ENCODE results near the gene MYO1D.
A peak's percentile ranks its signal among the peaks of the same experiment; 100 is the strongest.

The MYO1D gene

DNA sequence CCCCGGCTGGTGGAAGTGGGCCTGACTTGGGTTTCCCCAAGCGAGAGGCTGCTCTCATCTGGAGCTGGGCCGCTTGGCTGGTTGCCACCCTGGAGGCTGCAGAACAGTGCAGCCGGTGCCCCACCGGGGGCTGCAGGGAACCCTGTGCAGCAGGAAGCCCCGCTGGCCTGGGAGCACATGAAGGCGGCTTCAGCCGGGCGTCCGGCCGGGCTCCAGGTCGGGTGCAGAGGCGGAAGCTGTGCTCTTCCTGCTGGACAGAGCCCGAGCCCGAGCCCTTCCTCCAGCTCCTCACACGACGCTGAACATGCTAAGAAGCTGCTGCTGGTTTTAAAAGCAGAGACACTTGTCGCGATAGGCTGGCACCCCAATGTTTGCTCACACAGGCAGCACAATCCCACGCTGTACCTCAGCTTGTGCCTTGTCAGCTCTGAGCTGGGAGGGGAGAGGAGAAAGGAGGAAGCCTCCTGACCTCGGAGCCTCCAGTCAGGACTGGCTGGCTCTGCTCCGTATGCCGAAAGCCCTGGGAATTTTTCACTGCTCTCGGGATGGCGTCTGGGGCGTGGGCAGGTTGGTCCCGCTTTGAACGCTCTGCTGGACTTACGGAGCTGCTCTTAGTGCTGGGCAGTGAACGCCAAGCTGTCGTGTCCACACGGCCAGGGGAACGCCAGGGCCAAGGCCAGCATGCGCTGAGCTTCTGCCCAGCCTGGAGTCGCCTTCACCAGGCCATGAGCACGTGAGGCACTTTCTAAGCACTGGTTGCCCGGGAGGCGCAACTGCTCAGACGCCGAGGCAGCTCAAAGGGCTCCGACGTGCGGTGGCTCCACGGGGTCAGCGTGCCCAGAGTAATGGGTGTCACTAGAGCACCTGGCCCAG, 381.3 kb downstream of the MYO1D start:
- no peak for DNase-seq

DNA sequence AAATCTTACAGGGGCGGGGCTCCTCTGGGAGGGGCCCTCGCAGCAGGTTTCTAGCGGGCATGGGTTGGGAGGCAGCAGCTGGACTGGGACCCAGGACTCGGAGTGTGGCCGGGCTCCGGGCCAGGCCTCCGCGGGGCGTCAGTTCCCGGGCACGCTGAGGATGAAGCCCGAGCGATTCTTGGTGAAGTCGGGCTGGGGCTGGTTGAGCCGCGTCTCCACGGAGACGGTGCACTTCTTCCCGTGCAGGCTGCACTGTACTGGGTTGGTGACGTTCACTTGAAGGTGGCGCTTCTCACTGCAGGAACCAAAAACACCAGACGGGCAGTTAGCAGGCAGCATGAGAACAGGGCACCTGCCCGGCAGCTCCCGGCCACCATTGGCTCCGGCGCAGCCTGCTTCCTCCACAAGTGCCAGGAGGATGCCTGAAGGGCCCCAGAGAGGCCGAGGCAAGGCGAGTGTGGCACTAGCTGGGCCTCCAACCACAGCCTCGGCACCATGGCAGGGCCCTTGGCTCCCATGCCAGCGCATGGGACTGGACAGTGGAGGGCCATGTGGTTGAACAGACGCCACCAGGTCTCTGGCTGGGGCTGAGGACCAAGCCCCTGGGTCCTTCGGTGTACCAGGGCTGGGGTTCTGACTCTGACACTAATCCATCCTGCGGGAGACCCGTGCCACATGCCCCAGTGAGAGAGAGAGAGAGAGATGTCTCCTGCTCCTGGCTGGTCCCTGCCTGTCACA, 382.1 kb downstream of the MYO1D start:
- DNase-seq, result no peak

DNA sequence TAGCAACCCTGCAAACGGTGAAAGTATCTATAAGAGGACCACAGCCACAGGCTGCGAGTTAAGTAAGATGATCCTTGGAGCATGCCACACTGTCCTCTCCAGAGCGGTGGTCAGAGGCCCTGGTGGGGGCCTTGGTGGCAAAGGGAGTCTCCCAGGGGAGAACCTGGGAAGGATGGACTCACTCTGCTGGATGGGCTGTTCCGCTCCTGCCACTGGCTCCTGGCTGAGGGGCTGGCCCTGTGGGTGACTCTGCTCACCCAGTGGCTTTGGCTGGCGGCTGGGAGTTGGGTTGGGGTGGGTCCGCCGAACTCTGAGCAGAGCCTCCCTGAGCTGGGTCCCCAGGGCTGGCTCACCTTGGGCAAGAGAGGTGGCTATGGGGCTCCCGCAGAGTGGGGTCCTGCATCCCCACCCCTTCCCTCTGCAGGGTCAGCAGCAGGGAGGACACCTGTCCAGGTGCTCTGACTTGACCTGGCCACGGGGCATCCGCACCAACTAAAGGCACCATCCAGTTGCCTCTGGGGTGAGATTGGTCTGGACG, 382.9 kb downstream of the MYO1D start:
- no peak for DNase-seq

DNA sequence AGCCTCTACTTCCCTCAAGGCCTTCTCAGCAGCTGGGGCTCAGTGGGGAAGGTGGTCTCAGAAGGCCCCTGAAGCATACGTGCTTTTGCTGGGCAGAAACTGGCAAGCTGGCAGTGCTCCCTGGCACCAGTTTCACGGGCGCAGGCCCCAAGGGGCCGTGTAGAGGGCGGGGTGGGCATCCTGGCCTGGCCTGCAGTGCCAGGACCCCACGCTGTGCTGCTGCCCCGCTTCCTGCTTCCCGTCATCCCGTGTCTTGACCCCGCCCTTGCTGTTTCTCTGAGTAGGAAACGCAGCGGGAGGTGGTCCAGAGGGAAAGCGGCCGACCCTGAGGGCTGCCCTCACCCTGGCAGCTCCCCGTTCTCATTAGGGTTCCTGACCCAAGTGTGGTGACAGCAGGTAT, 383.4 kb downstream of the MYO1D start:
- no peak for DNase-seq

DNA sequence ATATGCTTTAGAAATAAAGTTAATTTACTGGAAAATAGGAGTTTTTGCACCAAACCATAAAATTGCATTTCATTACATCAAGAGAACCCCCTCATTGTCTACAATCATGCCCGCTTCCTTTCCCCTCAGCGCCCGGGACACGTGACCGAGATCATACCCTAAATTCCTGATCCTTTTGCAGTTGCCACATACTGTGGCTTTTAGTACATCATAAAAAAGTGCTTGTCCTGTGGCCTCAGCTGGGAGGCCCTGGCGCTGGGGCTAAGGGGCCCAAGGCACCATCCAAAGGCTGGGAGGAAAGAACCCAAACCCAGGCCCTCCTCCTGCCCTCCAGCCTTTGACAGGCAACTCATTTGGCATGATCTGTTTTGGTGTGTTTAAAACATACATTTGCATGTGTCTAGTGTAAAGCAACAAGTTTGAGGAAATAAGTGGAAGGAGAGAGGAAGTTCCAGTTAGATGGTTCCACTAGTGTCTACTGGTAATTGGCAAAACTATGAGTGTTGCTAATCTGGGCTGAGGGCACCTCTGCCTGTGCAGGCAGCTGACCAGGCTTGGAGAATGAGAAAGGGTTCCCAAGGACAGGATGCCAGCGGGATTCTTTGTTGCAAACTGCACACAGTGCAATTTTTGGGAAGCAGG, 384.2 kb downstream of the MYO1D start:
- no peak for DNase-seq

DNA sequence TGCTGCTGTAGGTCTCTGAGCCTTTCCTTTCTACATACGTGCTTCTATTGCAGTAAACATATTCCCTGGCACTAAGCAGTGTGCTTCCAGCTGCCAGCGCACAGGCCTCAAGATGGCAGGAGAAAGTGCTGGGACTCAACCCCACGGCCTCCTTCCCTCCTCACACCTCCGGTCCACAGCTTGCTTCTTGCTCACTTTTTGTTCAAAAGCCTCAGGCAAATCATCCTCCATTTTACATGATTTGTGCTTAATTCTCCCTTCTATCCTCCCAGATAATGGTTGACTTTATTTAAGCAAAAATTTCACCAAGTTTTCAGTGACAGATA, 384.7 kb downstream of the MYO1D start:
- no peak for DNase-seq

DNA sequence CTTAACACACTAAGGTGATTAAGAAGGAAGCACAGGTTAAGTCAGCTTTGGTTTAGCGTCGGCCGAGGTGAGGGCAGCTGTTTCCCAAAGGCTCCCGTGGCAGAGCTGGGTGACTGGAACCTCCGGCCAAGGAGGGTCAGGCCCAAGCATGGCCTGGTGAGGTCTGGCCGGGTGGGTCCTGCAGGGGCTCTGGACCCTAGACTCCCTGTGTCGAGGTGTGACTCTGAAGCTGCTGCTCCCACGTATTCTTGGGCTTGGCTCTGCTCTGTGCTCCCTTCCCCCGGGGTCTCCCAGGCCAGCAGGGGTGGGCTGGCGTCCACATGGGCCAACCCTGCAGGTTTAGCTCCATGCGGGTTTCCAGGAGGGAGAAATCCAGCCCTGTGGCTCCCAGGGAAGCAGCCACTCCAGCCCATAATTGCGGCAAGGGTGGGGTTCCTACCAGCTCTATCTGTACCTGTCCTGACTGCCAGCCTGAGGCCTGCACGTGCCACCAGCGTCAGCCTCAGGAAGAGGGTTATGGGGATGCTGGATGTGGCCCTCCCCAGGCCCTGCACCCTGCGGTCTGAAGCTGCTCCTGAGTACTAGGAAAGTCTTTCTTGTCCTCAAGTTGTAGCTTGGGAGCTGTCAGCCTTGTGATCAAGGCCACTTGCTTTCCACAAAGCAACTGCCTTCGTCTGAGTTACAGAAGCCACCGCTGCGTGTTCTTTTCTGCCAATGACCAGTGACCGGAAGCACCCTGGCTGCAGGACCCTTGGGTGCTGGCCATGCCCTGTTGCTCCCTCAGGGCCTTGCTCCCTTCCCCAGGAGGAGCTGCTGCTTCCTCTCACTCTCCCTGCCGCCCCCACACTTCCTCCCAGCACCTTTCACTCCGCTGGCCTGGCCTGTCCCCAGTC, 385.3 kb downstream of the MYO1D start:
- DNase-seq, result no peak

DNA sequence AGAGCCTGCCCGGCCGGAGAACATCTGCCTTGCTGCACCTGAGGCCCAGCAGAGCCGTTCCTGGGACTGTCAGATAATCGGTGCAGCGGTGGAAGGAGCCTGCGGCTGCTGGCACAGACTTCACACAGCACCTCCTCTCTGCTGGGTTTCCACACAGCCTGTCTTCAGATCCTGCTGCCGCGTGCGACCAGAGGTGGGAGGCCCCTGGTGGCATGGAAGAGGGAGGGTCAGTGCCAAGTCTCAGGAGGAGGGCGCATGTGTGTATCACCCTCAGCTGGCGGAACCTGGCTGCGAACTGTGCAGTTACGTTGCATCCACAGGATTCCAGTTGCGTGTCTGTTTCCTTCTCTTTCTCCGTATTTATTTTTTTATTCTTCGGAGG, 386.8 kb downstream of the MYO1D start:
- DNase-seq, result no peak

DNA sequence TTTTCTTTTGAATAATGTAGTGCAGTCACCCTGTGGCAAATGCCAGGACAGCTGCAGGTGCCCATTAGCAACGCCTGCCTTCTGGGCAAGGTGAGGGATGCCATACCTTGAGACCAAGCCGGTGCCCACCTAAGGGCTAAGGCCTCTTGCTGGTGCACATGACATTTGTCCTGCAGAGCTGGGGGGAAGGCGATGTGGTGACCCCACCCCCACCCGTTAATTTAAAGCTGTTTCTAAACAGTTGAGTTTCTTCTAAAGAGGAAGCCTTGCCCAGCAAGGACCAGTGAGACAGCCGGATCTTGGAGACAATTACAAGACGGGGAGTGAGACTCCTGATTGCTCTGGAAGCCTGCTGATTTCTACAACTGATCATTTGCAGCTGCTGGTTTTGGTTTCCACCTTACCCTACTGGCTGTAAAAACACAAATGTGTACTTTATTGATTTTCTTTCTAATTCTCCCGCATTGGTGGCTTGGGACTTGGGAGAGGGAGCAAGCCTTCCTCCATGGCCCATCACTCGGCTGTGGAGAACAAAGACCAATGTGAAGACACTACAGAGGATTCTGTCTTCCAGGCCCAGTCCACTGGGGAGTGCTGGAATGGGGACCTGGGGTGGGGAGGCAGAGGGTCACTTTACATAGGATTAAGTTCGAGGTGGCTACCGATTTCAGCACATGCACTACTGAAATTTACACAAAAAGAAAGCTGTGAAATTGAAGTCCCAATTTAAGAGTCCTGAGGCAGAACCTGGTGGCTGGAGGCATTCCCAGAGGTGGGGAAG, 387.4 kb downstream of the MYO1D start:
- no peak for DNase-seq

DNA sequence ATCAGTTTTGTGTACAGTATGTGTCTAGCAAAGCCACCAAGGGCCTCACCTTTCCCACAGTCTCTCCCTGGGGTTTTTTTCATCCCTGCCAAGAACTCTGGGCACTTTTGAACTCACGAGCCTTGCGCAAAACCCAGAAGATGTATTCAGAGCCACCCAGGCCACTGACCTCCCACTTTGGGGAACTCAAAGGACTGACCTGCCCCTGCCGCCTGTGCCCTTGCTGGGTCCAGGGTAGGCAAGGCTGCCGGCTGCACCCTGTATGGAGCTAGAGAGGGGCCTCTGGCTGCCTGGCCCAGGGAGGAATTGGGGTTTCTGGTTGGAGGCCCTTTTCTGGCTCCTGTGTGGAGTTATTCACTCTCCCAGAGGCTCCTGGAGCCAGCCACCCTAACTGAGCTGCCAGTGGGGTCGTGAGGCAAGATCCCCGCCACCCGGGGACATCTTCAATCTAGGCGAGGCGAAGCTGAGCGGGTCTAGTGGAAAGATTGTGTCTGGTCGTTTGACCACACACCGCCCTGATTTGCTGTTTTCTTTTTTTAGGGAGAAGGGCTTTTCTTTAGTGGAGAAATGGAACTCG, 388.2 kb downstream of the MYO1D start:
- no peak for DNase-seq

DNA sequence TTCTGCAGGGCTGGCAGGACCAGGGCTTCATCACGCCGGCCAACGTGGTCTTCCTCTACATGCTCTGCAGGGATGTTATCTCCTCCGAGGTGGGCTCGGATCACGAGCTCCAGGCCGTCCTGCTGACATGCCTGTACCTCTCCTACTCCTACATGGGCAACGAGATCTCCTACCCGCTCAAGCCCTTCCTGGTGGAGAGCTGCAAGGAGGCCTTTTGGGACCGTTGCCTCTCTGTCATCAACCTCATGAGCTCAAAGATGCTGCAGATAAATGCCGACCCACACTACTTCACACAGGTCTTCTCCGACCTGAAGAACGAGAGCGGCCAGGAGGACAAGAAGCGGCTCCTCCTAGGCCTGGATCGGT, 388.8 kb downstream of the MYO1D start:
- DNase-seq, result no peak

DNA sequence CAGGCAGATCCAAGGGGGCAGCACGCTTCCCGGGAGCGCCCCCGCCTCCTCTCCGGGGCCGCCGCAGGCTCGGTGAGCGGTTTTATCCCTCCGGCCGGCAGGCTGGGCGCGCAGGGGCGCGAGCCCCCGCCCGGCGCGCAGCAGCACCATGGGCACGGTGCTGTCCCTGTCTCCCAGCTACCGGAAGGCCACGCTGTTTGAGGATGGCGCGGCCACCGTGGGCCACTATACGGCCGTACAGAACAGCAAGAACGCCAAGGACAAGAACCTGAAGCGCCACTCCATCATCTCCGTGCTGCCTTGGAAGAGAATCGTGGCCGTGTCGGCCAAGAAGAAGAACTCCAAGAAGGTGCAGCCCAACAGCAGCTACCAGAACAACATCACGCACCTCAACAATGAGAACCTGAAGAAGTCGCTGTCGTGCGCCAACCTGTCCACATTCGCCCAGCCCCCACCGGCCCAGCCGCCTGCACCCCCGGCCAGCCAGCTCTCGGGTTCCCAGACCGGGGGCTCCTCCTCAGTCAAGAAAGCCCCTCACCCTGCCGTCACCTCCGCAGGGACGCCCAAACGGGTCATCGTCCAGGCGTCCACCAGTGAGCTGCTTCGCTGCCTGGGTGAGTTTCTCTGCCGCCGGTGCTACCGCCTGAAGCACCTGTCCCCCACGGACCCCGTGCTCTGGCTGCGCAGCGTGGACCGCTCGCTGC, 389.3 kb downstream of the MYO1D start:
- peak; percentile 4 for DNase-seq

DNA sequence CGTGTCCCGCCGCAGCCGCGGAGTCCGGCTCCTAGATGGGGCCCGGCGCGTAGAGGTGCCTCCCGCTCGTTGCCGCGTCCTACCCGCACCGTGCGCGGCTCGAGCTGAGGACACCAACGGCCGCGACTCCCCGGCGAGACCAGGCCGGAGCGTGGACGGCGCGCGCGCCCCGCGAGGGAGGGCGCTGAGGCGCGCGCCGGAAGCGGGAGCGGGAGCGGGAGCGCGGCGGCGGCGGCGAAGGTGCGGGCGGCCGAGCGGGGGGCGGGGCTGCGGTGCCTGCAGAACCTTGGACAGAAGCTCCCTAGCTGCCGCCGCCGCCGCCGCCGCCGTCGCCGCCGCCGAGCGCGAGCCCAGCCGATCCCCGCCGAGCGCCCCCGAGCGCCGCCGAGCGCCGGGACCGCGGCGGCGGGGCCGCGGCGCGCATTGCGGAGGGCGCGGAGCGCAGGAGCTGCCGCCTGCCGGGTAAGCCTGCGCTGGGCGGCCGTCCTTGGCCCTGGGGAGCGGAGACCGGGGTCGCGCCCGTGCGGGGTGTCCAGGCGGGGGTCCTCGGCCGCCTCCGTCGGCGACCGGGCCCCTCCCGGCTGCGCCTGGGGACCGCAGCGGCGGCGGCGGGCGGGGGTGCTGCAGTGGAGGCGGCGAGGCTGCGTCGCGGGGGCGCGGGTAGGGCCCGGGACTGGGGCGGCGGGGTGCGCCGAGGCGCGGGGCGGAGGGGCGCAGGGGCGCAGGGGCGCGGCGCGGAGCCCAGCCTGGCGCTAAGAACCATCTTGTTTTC, 390.0 kb downstream of the MYO1D start, which contains the start of gene CDK5R1:
TSS of gene CDK5R1 (plus strand) at position 293 of the 772 bp plus-strand sequence. CDS start 628 bp downstream, outside the sequence.
- peak; percentile 12 for DNase-seq

DNA sequence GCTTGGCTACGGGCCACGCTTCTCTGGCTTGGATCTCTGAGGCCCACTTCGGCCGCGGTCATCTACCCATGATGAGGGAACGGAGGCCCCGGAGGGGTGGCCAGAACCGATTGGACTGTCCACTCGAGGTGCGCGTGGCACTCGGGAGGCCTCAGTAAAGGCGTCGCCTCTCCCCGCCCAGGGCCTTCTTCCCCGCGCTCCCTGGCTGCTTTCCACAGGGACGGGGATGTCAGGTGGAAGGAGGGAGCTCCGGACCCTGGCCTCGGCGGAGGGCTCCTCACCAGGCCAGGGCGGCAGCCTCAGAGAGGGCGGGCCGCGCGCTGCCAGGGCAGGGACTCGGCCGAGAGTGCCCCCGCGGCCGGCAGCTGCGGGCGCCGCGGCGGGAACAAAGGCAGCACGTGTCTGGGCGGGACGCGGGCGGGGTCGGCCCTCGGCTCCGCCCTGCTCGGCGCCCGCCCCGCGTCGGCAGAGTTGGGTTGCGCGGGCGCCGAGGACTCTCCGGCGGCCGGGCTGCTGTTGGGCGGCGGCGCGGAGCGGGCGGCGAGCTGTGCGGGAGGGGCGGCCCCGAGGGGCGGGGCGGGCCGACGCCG, 390.7 kb downstream of the MYO1D start:
- peak; percentile 45 for DNase-seq

DNA sequence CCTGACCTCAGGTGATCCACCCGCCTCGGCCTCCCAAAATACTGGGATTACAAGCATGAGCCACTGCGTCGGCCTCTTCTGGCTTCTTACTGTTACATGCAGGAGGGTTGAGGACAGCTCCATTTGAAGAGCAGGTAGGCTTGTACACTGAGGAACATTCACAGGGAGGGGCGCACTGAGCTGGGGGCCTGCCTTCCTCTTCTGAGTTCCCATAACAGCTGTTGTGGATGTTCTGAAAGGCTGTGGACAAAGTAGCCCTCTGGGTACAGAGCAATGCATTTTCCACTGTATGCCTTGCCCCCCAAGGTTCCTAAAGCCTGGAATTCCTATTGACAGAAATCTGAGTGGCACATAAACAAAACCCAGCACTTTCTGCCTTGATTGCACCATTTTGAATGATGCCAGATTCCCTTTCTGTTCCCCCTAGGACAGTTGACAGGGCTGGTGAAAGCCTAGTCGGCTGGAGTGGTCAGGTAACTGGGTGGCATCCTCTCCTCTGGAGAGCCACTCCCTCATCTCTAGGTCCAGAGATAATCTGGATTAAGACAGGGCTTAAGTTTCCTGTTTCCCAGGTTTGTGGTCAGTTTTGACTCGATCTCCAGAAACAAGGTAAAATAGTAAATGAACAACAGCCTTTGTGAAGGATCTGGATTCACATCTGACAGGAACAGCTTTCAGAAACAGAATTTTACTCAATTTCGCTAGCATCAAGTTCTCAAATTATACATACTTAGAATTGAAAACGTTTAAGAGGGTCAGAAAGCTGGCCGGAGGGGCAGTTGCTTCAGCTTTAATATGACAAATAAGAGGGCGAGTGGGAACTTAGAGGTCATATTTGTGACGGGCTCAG, 391.4 kb downstream of the MYO1D start:
- DNase-seq, result no peak

DNA sequence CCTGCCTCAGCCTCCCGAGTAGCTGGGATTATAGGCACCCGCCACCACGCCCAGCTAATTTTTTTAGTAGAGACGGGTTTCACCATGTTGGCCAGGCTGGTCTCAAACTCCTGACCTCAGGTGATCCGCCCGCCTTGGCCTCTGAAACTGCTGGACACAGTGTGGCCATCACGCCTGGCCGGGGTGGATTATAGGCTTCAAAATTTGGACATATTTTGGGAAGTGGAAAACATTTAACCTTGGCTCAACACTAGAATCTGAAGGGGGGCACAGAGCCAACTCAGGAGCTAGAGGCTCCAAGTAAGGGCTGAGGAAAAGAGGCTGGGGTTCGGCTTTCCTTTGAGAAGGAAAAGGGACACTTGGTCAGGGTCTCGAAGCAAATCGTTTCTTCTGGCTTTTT, 392.3 kb downstream of the MYO1D start:
- no peak for DNase-seq

DNA sequence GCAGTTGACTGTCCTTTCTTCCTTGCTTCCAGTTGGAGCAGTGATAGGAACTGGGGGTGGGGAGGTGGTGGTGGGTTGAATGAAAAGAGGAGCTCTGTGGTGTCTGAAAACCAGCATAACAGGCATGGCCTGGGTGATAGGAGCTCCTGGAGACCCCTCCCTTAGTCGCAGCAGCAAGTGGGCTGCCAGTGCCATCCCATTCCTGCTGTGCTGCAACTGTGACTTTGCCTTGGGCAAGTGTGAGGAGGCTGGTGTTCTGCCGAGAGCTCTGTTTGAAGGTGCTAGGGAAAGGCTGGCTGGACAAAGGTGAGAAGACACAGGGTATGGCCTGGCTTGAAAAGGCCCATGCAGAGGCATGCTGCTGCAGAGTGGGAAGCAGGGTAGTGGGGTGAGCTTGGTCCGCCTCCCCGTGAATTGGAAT, 392.9 kb downstream of the MYO1D start:
- DNase-seq, result no peak

DNA sequence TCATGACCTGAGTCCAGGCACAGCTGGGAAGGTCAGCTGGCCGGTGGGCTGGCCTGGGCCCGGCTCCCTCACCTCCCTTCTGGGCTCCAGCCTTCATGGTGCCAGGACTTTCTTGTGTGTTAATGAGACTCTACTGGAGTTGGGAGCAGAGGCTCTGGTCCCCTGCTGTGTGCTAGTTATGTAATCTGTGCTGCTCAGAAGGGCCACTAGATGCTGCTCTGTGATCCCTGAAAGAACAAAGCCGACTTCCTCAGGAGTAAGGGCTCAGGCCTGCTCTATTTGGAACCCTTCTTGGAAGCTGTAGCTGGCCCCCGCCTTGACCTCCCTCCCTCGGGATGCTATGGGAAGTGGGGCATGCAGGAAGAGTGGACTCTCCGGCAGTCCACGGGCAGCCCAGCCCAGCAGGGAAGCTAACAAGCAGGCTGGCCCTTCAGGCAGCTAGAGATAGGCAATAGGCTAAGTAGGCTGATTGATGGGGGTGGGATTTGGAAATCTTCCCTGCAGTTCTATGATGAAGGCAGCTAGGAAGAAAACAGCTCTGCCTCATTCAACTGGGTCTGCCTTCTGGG, 393.4 kb downstream of the MYO1D start:
- DNase-seq, result peak; percentile 3
